IMR-90 (cell line): ENCODE measurements around the gene HRAS. TPM values are rescaled to one million over a fixed set of nuclear protein-coding genes. Genes with fewer than 3 reads are reported as not detected.

ENCODE experiments used
- ATAC-seq: fragments of 200-7000 bp; cut with Tn5 transposase; 2 replicates; pipeline ENCODE4 v1.9.1; 2020; ENCODE audit warnings: low read depth, mild to moderate bottlenecking, moderate library complexity
- Bru-seq: library from RNA; stranded (reverse); fragments of 400-500 nt; gene quantifications from one replicate; lab custom pipeline; 2021; lab: Mats Ljungman, UMichigan
- BruChase-seq, 2 experiments: library from RNA; stranded (reverse); fragments of 400-500 nt; gene quantifications; one replicate each; lab custom pipeline; 2021; lab: Mats Ljungman, UMichigan
- BruUV-seq: library from RNA; stranded (reverse); fragments of 400-500 nt; replicated peaks from 2 replicates; lab custom pipeline; 2021; lab: Mats Ljungman, UMichigan
- CTCF ChIA-PET: fragments of 300-600 bp; formaldehyde crosslinking; extraction: SDS; loops from one replicate; lab custom pipeline; 2021; ENCODE audit warnings: antibody characterized with exemption; lab: Yijun Ruan, JAX
- POLR2A ChIA-PET: fragments of 300-600 bp; sonication (Branson Sonifier 250); formaldehyde crosslinking; loops from one replicate; lab custom pipeline; 2022; ENCODE audit warnings: antibody characterized with exemption; ENCODE audit not compliant: unreplicated experiment; lab: Charles Lee
- DNase-seq: peaks from one replicate; pipeline ENCODE4 v3.0.0; 2013
- H2AFZ ChIP-seq: replicated peaks from 2 replicates; pipeline ENCODE3; 2013; ENCODE audit warnings: low read length, mild to moderate bottlenecking; ENCODE audit not compliant: poor library complexity
- H2AK5ac ChIP-seq: 2 replicates; pipeline ENCODE4 v1.6.1; 2013; ENCODE audit warnings: low read depth, low read length, inconsistent platforms
- H2AK9ac ChIP-seq: replicated peaks from 2 replicates; pipeline ENCODE3; 2013; ENCODE audit warnings: mild to moderate bottlenecking, low read depth, low read length, moderate library complexity; ENCODE audit not compliant: poor library complexity
- H2BK120ac ChIP-seq: 2 replicates; pipeline ENCODE4 v1.6.1; 2013; ENCODE audit warnings: low read depth, low read length, inconsistent platforms
- H2BK15ac ChIP-seq: 3 replicates; pipeline ENCODE4 v1.6.1; 2013; ENCODE audit warnings: low read depth, low read length, inconsistent platforms
- H2BK20ac ChIP-seq: 2 replicates; pipeline ENCODE4 v1.6.1; 2013; ENCODE audit warnings: low read depth, mild to moderate bottlenecking, inconsistent platforms, low read length, moderate library complexity
- H2BK5ac ChIP-seq: 2 replicates; pipeline ENCODE4 v1.6.1; 2013; ENCODE audit warnings: mild to moderate bottlenecking, low read depth, low read length, inconsistent platforms; ENCODE audit not compliant: poor library complexity, severe bottlenecking
- H3K14ac ChIP-seq: replicated peaks from 2 replicates; pipeline ENCODE4 v1.6.1; 2013; ENCODE audit warnings: low read depth, low read length, inconsistent platforms
- H3K18ac ChIP-seq: 2 replicates; pipeline ENCODE4 v1.6.1; 2013; ENCODE audit warnings: low read depth, low read length, control low read depth
- H3K23ac ChIP-seq: 2 replicates; pipeline ENCODE4 v1.6.1; 2013; ENCODE audit warnings: low read depth, low read length, inconsistent platforms
- H3K27ac ChIP-seq: 2 replicates; pipeline ENCODE4 v1.5.1; 2013; ENCODE audit warnings: mild to moderate bottlenecking, control low read depth, low read length; ENCODE audit not compliant: insufficient read depth
- H3K27me3 ChIP-seq: 2 replicates; pipeline ENCODE4 v1.6.1; 2013; ENCODE audit warnings: low read length; ENCODE audit not compliant: control insufficient read depth, insufficient read depth
- H3K36me3 ChIP-seq: 2 replicates; pipeline ENCODE4 v1.6.1; 2013; ENCODE audit warnings: low read length, mixed read lengths; ENCODE audit not compliant: control insufficient read depth, insufficient read depth
- H3K4ac ChIP-seq: 2 replicates; pipeline ENCODE4 v1.6.1; 2013; ENCODE audit warnings: low read depth, low read length, inconsistent platforms
- H3K4me1 ChIP-seq: 2 replicates; pipeline ENCODE4 v1.6.1; 2013; ENCODE audit warnings: low read length, mixed read lengths; ENCODE audit not compliant: control insufficient read depth, insufficient read depth
- H3K4me2 ChIP-seq: 2 replicates; pipeline ENCODE4 v1.6.1; 2013; ENCODE audit warnings: low read depth, mild to moderate bottlenecking, control low read depth, low read length, moderate library complexity
- H3K4me3 ChIP-seq: 2 replicates; pipeline ENCODE4 v1.5.1; 2013; ENCODE audit warnings: low read depth, mild to moderate bottlenecking, control low read depth, low read length, moderate library complexity; ENCODE audit not compliant: insufficient read depth
- H3K56ac ChIP-seq: 2 replicates; pipeline ENCODE4 v1.6.1; 2013; ENCODE audit warnings: low read length, inconsistent platforms; ENCODE audit not compliant: insufficient read depth; ENCODE audit errors: extremely low read depth
- H3K79me1 ChIP-seq, 2 experiments: 2 replicates each; pipeline ENCODE4 v1.6.1; 2013; ENCODE audit warnings: low read length in 2 of 2, inconsistent platforms in 1 of 2, low read depth in 1 of 2
- H3K9ac ChIP-seq: 2 replicates; pipeline ENCODE4 v1.6.1; 2013; ENCODE audit warnings: low read depth, low read length, control low read depth
- H3K9me1 ChIP-seq: 2 replicates; pipeline ENCODE4 v1.6.1; 2013; ENCODE audit warnings: low read length, inconsistent platforms; ENCODE audit not compliant: insufficient read depth
- H3K9me3 ChIP-seq: 2 replicates; pipeline ENCODE4 v1.6.1; 2013; ENCODE audit warnings: low read length; ENCODE audit not compliant: control insufficient read depth, insufficient read depth
- H4K20me1 ChIP-seq: 2 replicates; pipeline ENCODE4 v1.6.1; 2013; ENCODE audit warnings: low read length, inconsistent platforms; ENCODE audit not compliant: insufficient read depth
- H4K5ac ChIP-seq: 2 replicates; pipeline ENCODE4 v1.6.1; 2013; ENCODE audit warnings: mild to moderate bottlenecking, low read depth, low read length, control low read depth
- H4K8ac ChIP-seq, 2 experiments: 2 replicates each; pipeline ENCODE4 v1.6.1; 2013; ENCODE audit warnings: low read depth in 2 of 2, low read length in 2 of 2, control low read depth in 1 of 2, inconsistent platforms in 1 of 2
- H4K91ac ChIP-seq: 2 replicates; pipeline ENCODE4 v1.6.1; 2013; ENCODE audit warnings: low read depth, low read length, inconsistent platforms; ENCODE audit not compliant: insufficient read depth
- BHLHE40 ChIP-seq: fragments of 150-350 bp; IDR thresholded peaks from 2 replicates; pipeline ENCODE4 v1.6.1; 2016; ENCODE audit warnings: mild to moderate bottlenecking, low read depth, low read length
- CEBPB ChIP-seq: IDR thresholded peaks from 2 replicates; pipeline ENCODE4 v1.6.1; 2012; ENCODE audit warnings: low read depth, low read length, improper control_type of control experiment
- CHD1 ChIP-seq: IDR thresholded peaks from 2 replicates; pipeline ENCODE4 v1.6.1; 2012; ENCODE audit warnings: low read depth, low read length, improper control_type of control experiment
- MAFK ChIP-seq: IDR thresholded peaks from 2 replicates; pipeline ENCODE4 v1.6.1; 2012; ENCODE audit warnings: low read depth, low read length, improper control_type of control experiment
- MAZ ChIP-seq: IDR thresholded peaks from 2 replicates; pipeline ENCODE4 v1.6.1; 2012; ENCODE audit warnings: low read depth, mild to moderate bottlenecking, low read length, improper control_type of control experiment, moderate library complexity, borderline replicate concordance
- MXI1 ChIP-seq: IDR thresholded peaks from 2 replicates; pipeline ENCODE4 v1.6.1; 2012; ENCODE audit warnings: low read depth, mild to moderate bottlenecking, low read length, moderate library complexity, borderline replicate concordance
- NFE2L2 ChIP-seq: fragments of 150-350 bp; IDR thresholded peaks from 2 replicates; pipeline ENCODE4 v1.6.1; 2016; ENCODE audit warnings: low read depth, mild to moderate bottlenecking, low read length
- RAD21 ChIP-seq: IDR thresholded peaks from 2 replicates; pipeline ENCODE4 v1.6.1; 2012; ENCODE audit warnings: low read length, improper control_type of control experiment
- RCOR1 ChIP-seq: IDR thresholded peaks from 2 replicates; pipeline ENCODE4 v1.6.1; 2012; ENCODE audit warnings: mild to moderate bottlenecking, low read length, improper control_type of control experiment; ENCODE audit not compliant: insufficient replicate concordance
- RFX5 ChIP-seq: IDR thresholded peaks from 2 replicates; pipeline ENCODE4 v1.8.0; 2012; ENCODE audit warnings: low read depth, mild to moderate bottlenecking, low read length, moderate library complexity
- SMC3 ChIP-seq: fragments of 150-350 bp; IDR thresholded peaks from 2 replicates; pipeline ENCODE4 v1.6.1; 2016; ENCODE audit warnings: low read depth, mild to moderate bottlenecking, antibody characterized with exemption, low read length, moderate library complexity
- WGBS, 2 experiments: methylation state at CpG; one replicate each; pipeline versions ENCODE4 v1.1.5 to v1.1.7; 2013; ENCODE audit warnings: missing lambda C conversion rate in 2 of 2; ENCODE audit not compliant: insufficient read length in 1 of 2; ENCODE audit errors: extremely low coverage in 2 of 2; 5-methylcytosine and 5-hydroxymethylcytosine counted together
- dilution Hi-C: fragments of 300-500 bp; cut with HindIII; formaldehyde crosslinking; loops from one replicate; pipeline ENCODE4 v1.14.3; 2018; ENCODE audit warnings: low sequenced_read_pairs; ENCODE audit not compliant: unreplicated experiment
- in situ Hi-C: fragments of 300-500 bp; cut with MboI; formaldehyde crosslinking; loops from 3 replicates; pipeline ENCODE4 v1.14.3; 2019; ENCODE audit warnings: low sequenced_read_pairs, inconsistent platforms, mixed read lengths
- intact Hi-C: fragments of 100-400 bp; cut with micrococcal nuclease; formaldehyde crosslinking; loops from 2 replicates; pipeline ENCODE4 v1.10.0; 2022
- long read RNA-seq: library from polyadenylated mRNA; unstranded; transcript quantifications from one replicate; pipeline ENCODE4 v2.0.0, GENCODE V29; 2021; ENCODE audit not compliant: unreplicated experiment
- polyA plus RNA-seq, 3 experiments: library from polyadenylated mRNA; depleted of rRNA; stranded (reverse); fragments of >200 nt; gene quantifications; 2 replicates each; pipeline ENCODE4 v1.2.3, GENCODE V29; 2012; ENCODE audit warnings: low replicate concordance in 1 of 3
- total RNA-seq: library from RNA; depleted of rRNA; stranded (reverse); fragments of >200 nt; gene quantifications from 2 replicates; pipeline ENCODE4 v1.2.3, GENCODE V29; 2012; rRNA removed
- TF ChIP-seq, protein P1 (sequence below): conservative IDR thresholded peaks from 2 replicates; pipeline ENCODE4 v1.5.1; 2012; ENCODE audit warnings: mild to moderate bottlenecking, low read depth, low read length, improper control_type of control experiment

Gene HRAS
- total RNA-seq, result 99.4 and 108 TPM in 2 replicates
- polyA plus RNA-seq (2012; rRNA removed), result 123 and 154 TPM in 2 replicates
- 122 and 126 TPM in 2 replicates for polyA plus RNA-seq (2012; cell fraction: cytosol; rRNA removed)
- 101 and 217 TPM in 2 replicates for polyA plus RNA-seq (2012; cell fraction: nucleus; rRNA removed; ENCODE audit: low replicate concordance)
- Bru-seq, nascent RNA, result percentile 50 among the genes with signal in this experiment
- percentile 54 among the genes with signal in this experiment for BruChase-seq, experiment 1, labeled RNA remaining after a 6-hour chase
- percentile 48 among the genes with signal in this experiment for BruChase-seq, experiment 2, labeled RNA remaining after a 2-hour chase
- long read RNA-seq, transcript HRAS-205 (5 exons, 1,151 nt), result minor isoform, 7 of 41 reads
- long read RNA-seq, transcript HRAS-201 (6 exons, 894 nt), result major isoform, 15 of 41 reads
- long read RNA-seq, partial matches to known transcripts, result 8 of 41 reads
- long read RNA-seq, other reads (novel, unspliced or antisense), result 8 of 41 reads

- peak; percentile 90 for DNase-seq
- peak within 1 kb of the TSS; percentile 79; the same call in 1 of the 2 replicates for H3K14ac ChIP-seq
- H3K27ac ChIP-seq, result peak within 1 kb of the TSS; percentile 71
- no peaks in the 10 kb centered on the region for H3K9me3 ChIP-seq
- H3K4me2 ChIP-seq, result peak within 1 kb of the TSS; percentile 91
- H4K91ac ChIP-seq, result no peak within 1 kb of the TSS; the same call in 1 of the 2 replicates
- peak within 1 kb of the TSS; percentile 75 for H3K9ac ChIP-seq
- peak within 1 kb of the TSS; percentile 69 to 87 for H4K8ac ChIP-seq
- peaks cover 16% of the 10 kb centered on the region for H4K20me1 ChIP-seq
- H3K56ac ChIP-seq, result 0 out of 2 replicates have a peak within 1 kb of the TSS, but pooled peaks have one; percentile 51
- no peak within 1 kb of the TSS for H4K5ac ChIP-seq
- BruUV-seq, result no TSS peak
- intact Hi-C loops (no loop called here), in situ Hi-C loops (no loop called here), dilution Hi-C loops (no loop called here)
- peaks cover 3% of the 10 kb centered on the region; the same call in 1 of the 2 replicates for H3K9me1 ChIP-seq
- H3K4me3 ChIP-seq, result peak within 1 kb of the TSS; percentile 95
- peak within 1 kb of the TSS; percentile 87 for H2AFZ ChIP-seq
- H3K18ac ChIP-seq, result no peak within 1 kb of the TSS
- peak within 1 kb of the TSS; percentile 57 for H2BK5ac ChIP-seq
- peak; percentile 93 for ATAC-seq
- POLR2A ChIA-PET, result no interaction called here
- peak within 1 kb of the TSS; percentile 36 for H3K4ac ChIP-seq
- H2BK120ac ChIP-seq, result no peak within 1 kb of the TSS
- no peak within 1 kb of the TSS for H2BK20ac ChIP-seq
- no peak within 1 kb of the TSS; the same call in 2 of the 3 replicates for H2BK15ac ChIP-seq
- CTCF ChIA-PET, result interaction anchor here (0.5 to 0.7 kb wide), 2 partner anchors 14 to 17 kb away, joined by 3 to 6 read pairs; no protein-coding TSS in a partner anchor
- peaks cover 21% of the 10 kb centered on the region; the same call in 1 of the 2 replicates for H3K36me3 ChIP-seq
- no peaks in the 10 kb centered on the region for H3K27me3 ChIP-seq
- peak within 1 kb of the TSS; percentile 98 for H2AK9ac ChIP-seq
- H3K4me1 ChIP-seq, result peaks cover 16% of the 10 kb centered on the region
- WGBS, 2 experiments, result 4% methylated on average over 67 of the region's 97 CpGs; no CpG with 5 or more reads in 1 of the 2 experiments
- H3K79me1 ChIP-seq, result peaks cover 3 to 26% of the 10 kb centered on the region in 2 experiments; a peak in 3 of 4 replicates
- peak within 1 kb of the TSS; percentile 58; the same call in 1 of the 2 replicates for H2AK5ac ChIP-seq
- H3K23ac ChIP-seq, result peak within 1 kb of the TSS; percentile 22
- TF ChIP-seq, protein P1, sequence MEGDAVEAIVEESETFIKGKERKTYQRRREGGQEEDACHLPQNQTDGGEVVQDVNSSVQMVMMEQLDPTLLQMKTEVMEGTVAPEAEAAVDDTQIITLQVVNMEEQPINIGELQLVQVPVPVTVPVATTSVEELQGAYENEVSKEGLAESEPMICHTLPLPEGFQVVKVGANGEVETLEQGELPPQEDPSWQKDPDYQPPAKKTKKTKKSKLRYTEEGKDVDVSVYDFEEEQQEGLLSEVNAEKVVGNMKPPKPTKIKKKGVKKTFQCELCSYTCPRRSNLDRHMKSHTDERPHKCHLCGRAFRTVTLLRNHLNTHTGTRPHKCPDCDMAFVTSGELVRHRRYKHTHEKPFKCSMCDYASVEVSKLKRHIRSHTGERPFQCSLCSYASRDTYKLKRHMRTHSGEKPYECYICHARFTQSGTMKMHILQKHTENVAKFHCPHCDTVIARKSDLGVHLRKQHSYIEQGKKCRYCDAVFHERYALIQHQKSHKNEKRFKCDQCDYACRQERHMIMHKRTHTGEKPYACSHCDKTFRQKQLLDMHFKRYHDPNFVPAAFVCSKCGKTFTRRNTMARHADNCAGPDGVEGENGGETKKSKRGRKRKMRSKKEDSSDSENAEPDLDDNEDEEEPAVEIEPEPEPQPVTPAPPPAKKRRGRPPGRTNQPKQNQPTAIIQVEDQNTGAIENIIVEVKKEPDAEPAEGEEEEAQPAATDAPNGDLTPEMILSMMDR, result no peak
- TF ChIP-seq RCOR1, result no peak
- no peak for TF ChIP-seq CHD1
- no peak for TF ChIP-seq RFX5
- TF ChIP-seq CEBPB, result no peak
- no peak for TF ChIP-seq SMC3
- TF ChIP-seq MXI1, result no peak
- TF ChIP-seq NFE2L2, result no peak
- TF ChIP-seq MAZ, result peak; percentile 94
- TF ChIP-seq MAFK, result no peak
- TF ChIP-seq RAD21, result no peak
- TF ChIP-seq BHLHE40, result peak; percentile 45; the same call in 1 of the 2 replicates
Measured at GRCh38 chr11:535519-536454, at the start of gene HRAS. HRAS (minus strand) TSS chr11:535576.
